Ishikawa (cell line): Measurements from ENCODE around the gene FIZ1.

ENCODE experiments used
- CEBPB ChIP-seq: IDR thresholded peaks from 2 replicates; pipeline ENCODE4 v1.6.1; 2012
- CREB1 ChIP-seq: IDR thresholded peaks from 2 replicates; pipeline ENCODE4 v1.6.1; 2012; ENCODE audit warnings: low read depth
- EGR1 ChIP-seq: IDR thresholded peaks from 2 replicates; pipeline ENCODE4 v1.6.1; 2012
- EP300 ChIP-seq: IDR thresholded peaks from 2 replicates; pipeline ENCODE4 v1.6.1; 2012; ENCODE audit warnings: borderline replicate concordance
- FOXM1 ChIP-seq: IDR thresholded peaks from 2 replicates; pipeline ENCODE4 v1.6.1; 2012; ENCODE audit warnings: low read depth, borderline replicate concordance
- MAX ChIP-seq: IDR thresholded peaks from 2 replicates; pipeline ENCODE4 v1.6.1; 2012
- NFIC ChIP-seq: IDR thresholded peaks from 2 replicates; pipeline ENCODE4 v1.6.1; 2012
- RAD21 ChIP-seq: IDR thresholded peaks from 2 replicates; pipeline ENCODE4 v1.6.1; 2012; ENCODE audit warnings: low read depth
- TAF1 ChIP-seq: IDR thresholded peaks from 2 replicates; pipeline ENCODE4 v1.6.1; 2012; ENCODE audit warnings: low read depth, mild to moderate bottlenecking
- TCF12 ChIP-seq: IDR thresholded peaks from 2 replicates; pipeline ENCODE4 v1.6.1; 2012; ENCODE audit warnings: low read depth
- TEAD4 ChIP-seq: IDR thresholded peaks from 2 replicates; pipeline ENCODE4 v1.6.1; 2012
- YY1 ChIP-seq: IDR thresholded peaks from 2 replicates; pipeline ENCODE4 v1.6.1; 2012; ENCODE audit warnings: low read depth
- ZBTB7A ChIP-seq: IDR thresholded peaks from 2 replicates; pipeline ENCODE4 v1.6.1; 2012; ENCODE audit warnings: low read depth
- TF ChIP-seq, protein P1 (sequence below): IDR thresholded peaks from 2 replicates; pipeline ENCODE4 v1.6.1; 2012
- TF ChIP-seq, protein P2 (sequence below): IDR thresholded peaks from 2 replicates; pipeline ENCODE4 v1.6.1; 2012; ENCODE audit warnings: low read depth, mild to moderate bottlenecking

Gene FIZ1

DNA sequence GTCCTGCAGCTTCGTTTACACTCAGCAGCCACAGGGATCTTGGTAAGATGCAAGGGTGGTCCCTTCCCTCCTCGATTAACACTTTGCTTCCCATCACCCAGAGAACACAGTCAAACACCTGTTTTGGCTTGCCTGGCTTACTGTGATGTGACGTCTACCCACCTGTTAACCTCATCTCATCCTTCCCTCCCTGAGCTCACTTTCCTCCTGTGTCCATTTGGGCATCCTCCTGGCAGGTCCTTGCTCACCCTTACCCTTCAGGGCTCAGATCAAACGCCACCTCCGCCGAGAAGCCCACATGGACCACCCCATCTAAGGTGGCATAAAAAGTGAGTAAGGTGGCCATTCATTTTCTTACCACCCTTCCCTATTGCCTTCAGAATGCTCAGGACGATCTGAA is 9.2 kb downstream of the FIZ1 start:
- TF ChIP-seq CEBPB (no peak), YY1 (no peak), TAF1 (no peak), MAX (no peak), ZBTB7A (no peak), CREB1 (no peak), TEAD4 (no peak), EP300 (no peak), RAD21 (no peak), EGR1 (no peak), FOXM1 (no peak), NFIC (no peak)
- TF ChIP-seq, protein P1, sequence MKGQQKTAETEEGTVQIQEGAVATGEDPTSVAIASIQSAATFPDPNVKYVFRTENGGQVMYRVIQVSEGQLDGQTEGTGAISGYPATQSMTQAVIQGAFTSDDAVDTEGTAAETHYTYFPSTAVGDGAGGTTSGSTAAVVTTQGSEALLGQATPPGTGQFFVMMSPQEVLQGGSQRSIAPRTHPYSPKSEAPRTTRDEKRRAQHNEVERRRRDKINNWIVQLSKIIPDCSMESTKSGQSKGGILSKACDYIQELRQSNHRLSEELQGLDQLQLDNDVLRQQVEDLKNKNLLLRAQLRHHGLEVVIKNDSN: no peak
- TF ChIP-seq, protein P2, sequence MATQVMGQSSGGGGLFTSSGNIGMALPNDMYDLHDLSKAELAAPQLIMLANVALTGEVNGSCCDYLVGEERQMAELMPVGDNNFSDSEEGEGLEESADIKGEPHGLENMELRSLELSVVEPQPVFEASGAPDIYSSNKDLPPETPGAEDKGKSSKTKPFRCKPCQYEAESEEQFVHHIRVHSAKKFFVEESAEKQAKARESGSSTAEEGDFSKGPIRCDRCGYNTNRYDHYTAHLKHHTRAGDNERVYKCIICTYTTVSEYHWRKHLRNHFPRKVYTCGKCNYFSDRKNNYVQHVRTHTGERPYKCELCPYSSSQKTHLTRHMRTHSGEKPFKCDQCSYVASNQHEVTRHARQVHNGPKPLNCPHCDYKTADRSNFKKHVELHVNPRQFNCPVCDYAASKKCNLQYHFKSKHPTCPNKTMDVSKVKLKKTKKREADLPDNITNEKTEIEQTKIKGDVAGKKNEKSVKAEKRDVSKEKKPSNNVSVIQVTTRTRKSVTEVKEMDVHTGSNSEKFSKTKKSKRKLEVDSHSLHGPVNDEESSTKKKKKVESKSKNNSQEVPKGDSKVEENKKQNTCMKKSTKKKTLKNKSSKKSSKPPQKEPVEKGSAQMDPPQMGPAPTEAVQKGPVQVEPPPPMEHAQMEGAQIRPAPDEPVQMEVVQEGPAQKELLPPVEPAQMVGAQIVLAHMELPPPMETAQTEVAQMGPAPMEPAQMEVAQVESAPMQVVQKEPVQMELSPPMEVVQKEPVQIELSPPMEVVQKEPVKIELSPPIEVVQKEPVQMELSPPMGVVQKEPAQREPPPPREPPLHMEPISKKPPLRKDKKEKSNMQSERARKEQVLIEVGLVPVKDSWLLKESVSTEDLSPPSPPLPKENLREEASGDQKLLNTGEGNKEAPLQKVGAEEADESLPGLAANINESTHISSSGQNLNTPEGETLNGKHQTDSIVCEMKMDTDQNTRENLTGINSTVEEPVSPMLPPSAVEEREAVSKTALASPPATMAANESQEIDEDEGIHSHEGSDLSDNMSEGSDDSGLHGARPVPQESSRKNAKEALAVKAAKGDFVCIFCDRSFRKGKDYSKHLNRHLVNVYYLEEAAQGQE: no peak

DNA sequence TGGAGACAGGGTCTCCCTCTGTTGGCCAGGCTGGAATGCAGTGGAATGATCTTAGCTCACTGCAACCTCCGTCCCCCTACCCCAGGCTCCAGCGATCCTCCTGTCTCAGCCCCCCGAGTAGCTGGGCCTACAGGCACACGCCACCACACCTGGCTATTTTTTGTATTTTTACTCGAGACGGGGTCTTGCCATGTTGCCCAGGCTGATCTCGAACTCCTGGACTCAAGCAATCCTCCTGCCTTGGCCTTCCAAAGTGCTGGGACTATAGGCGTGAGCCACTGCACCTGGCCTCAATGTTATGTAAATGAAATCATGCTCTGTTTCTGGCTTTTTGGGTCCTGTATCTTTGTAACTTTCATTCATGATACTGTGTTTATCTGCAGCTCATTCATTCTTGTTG is 10.6 kb downstream of the FIZ1 start:
- TF ChIP-seq ZBTB7A (no peak), FOXM1 (no peak), TCF12 (no peak), RAD21 (no peak)

DNA sequence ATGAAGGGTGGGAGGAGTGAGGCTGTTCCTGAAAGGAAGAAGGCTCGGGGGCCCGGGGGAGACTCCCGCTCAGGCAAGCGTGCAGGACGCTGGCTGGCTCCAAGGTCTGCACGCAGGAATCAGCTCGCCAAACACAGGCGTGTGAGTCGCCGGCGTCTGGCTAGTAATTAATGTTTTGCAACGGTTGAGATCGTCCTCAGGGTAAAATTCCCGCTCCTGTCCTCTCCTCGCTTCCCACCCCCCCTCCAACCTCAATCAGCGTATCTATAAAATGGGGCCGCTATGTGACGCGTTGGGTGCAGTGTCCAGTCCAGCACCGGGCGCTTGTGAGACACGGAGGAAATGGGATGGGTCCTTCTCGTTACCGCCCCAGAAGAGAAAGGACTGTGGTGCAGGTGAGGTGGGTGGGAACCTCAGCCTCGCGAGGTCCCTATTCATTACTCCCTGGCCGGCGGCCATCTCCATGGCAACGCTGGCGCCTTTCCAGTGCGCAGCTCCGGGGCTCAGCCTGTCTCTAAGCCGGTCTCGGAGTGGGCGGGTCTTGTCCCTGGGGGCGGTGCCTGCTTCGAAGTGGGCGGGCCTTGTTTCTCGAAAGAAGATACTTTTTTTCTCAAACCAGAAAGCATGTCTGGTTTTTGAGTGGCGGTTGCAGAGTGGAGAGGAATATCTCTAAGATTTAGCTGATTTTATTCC is 12.2 kb downstream of the FIZ1 start:
- TF ChIP-seq EGR1 (no peak), NFIC (peak; percentile 84), MAX (no peak), RAD21 (peak; percentile 13; the same call in 1 of the 2 replicates), TCF12 (peak; percentile 30; the same call in 1 of the 2 replicates), TAF1 (no peak), ZBTB7A (no peak), FOXM1 (no peak), CEBPB (no peak), EP300 (no peak), CREB1 (no peak), YY1 (peak; percentile 32; the same call in 1 of the 2 replicates), TEAD4 (no peak)
- TF ChIP-seq, protein P2: no peak
- TF ChIP-seq, protein P1: no peak

DNA sequence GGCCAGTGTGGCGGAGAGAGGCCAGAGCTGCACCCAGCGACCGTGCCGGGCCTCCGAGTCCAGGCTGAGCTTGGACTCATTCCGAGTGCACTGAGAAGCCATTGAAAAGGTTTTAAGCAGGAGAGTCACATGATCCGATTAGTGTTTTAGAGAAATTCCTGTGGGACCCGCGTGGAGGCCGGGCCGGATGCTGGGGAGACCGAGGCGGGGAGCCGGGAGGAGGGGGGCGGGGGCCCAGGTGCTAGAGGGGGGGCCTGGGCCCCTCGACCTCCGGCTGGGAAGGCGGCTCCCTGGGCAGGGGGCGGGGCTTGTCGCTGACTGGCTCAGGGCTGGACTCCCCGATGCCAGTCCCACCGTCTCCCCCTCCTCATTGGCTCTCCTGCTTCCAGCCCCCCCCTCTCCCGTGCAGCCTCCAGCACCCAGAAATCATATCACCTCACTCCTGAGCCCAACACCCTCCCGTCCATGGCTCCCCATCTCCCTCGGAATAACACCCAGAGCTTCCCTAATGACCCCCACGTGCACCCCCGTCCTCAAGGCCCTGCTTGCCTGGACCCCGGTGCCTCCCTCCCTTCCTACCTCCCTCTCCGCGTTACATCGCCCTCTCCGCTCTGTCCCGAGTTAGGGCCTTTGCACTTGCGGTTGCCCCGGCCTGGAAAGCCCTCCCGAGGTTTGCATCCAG is 13.5 kb downstream of the FIZ1 start:
- TF ChIP-seq, protein P1: peak; percentile 86
- TF ChIP-seq TCF12: no peak
- TF ChIP-seq YY1: 0 out of 2 replicates have a peak, but pooled peaks have one; percentile 32

- TF ChIP-seq MAX: no peak
- no peak for TF ChIP-seq NFIC
- TF ChIP-seq, protein P1: no peak
- TF ChIP-seq YY1: no peak
- TF ChIP-seq ZBTB7A: no peak
- TF ChIP-seq TCF12: no peak
- TF ChIP-seq, protein P2: no peak
- no peak for TF ChIP-seq EP300
- no peak for TF ChIP-seq EGR1
- TF ChIP-seq CREB1: no peak
- no peak for TF ChIP-seq FOXM1
- TF ChIP-seq TEAD4: no peak
- no peak for TF ChIP-seq RAD21
- no peak for TF ChIP-seq CEBPB
- TF ChIP-seq TAF1: no peak
These were observed 14.4 kb downstream of the FIZ1 start for GRCh38 chr19:55584871-55585270.
